HEK293 (cell line): ENCODE measurements around the gene SETD4.

ENCODE experiments used
- CTCF ChIA-PET: fragments of 350-600 bp; formaldehyde crosslinking; extraction: SDS; loops from one replicate; lab custom pipeline; 2021; ENCODE audit warnings: antibody characterized with exemption; lab: Yijun Ruan, JAX
- POLR2A ChIA-PET: fragments of 300-600 bp; formaldehyde crosslinking; extraction: SDS; loops from one replicate; lab custom pipeline; 2020; ENCODE audit warnings: antibody characterized with exemption, inconsistent platforms; lab: Yijun Ruan, JAX
- H3K27ac ChIP-seq: fragments of 200-500 bp; sonication (Bioruptor generic); 2 replicates; pipeline ENCODE4 v1.5.1; 2014; ENCODE audit warnings: low read depth, low read length, control low read depth, inconsistent platforms; ENCODE audit errors: extremely low read depth
- H3K36me3 ChIP-seq, 2 experiments: fragments of 200-500 bp in 1 of 2; sonication (Bioruptor generic) in 1 of 2; 1 replicate in 1 of 2; 2 replicates in 1 of 2; pipeline ENCODE4 v1.5.1; 2014 to 2017; ENCODE audit warnings: inconsistent platforms in 2 of 2, low read length in 2 of 2; ENCODE audit not compliant: control insufficient read depth in 2 of 2, insufficient read depth in 1 of 2
- H3K4me1 ChIP-seq: fragments of 200-500 bp; sonication (Bioruptor generic); 2 replicates; pipeline ENCODE4 v1.5.1; 2014; ENCODE audit warnings: mild to moderate bottlenecking, low read length, inconsistent platforms; ENCODE audit not compliant: control insufficient read depth, insufficient read depth
- H3K4me3 ChIP-seq: 2 replicates; pipeline ENCODE4 v1.5.1; 2011; ENCODE audit warnings: low read depth, mild to moderate bottlenecking, control low read depth, low read length, moderate library complexity
- H3K9me3 ChIP-seq: fragments of 200-500 bp; sonication (Bioruptor generic); 2 replicates; pipeline ENCODE4 v1.5.1; 2014; ENCODE audit warnings: low read depth, low read length, inconsistent platforms; ENCODE audit not compliant: control insufficient read depth, insufficient read depth
- HOXA7 ChIP-seq: sonication (generic); formaldehyde crosslinking; IDR thresholded peaks from 2 replicates; pipeline ENCODE4 v1.8.1; 2022; ENCODE audit warnings: missing genetic modification reagents, borderline replicate concordance
- ZFHX2 ChIP-seq: fragments of 450-650 bp; formaldehyde crosslinking; conservative IDR thresholded peaks from 2 replicates; pipeline ENCODE4 v1.5.1; 2016; ENCODE audit warnings: missing biosample characterization, missing genetic modification characterization
- ZNF211 ChIP-seq: fragments of 450-650 bp; formaldehyde crosslinking; IDR thresholded peaks from 2 replicates; pipeline ENCODE4 v1.5.1; 2016; ENCODE audit warnings: low read depth, missing biosample characterization, missing genetic modification characterization
- ZNF23 ChIP-seq: fragments of 450-650 bp; formaldehyde crosslinking; IDR thresholded peaks from 2 replicates; pipeline ENCODE4 v1.5.1; 2016; ENCODE audit warnings: missing biosample characterization, missing genetic modification characterization, borderline replicate concordance
- ZNF248 ChIP-seq: fragments of 450-650 bp; formaldehyde crosslinking; IDR thresholded peaks from 2 replicates; pipeline ENCODE4 v1.5.1; 2017; ENCODE audit warnings: missing biosample characterization, missing genetic modification characterization
- ZNF311 ChIP-seq: fragments of 450-650 bp; formaldehyde crosslinking; IDR thresholded peaks from 2 replicates; pipeline ENCODE4 v1.5.1; 2017; ENCODE audit warnings: missing biosample characterization, missing genetic modification characterization, borderline replicate concordance
- ZNF335 ChIP-seq: fragments of 450-650 bp; formaldehyde crosslinking; conservative IDR thresholded peaks from 2 replicates; pipeline ENCODE4 v1.5.1; 2016; ENCODE audit warnings: missing biosample characterization, missing genetic modification characterization
- ZNF529 ChIP-seq: fragments of 450-650 bp; formaldehyde crosslinking; IDR thresholded peaks from 2 replicates; pipeline ENCODE4 v1.5.1; 2017; ENCODE audit warnings: missing genetic modification characterization, missing biosample characterization; ENCODE audit not compliant: insufficient replicate concordance
- ZNF548 ChIP-seq: fragments of 450-650 bp; formaldehyde crosslinking; IDR thresholded peaks from 2 replicates; pipeline ENCODE4 v1.5.1; 2016; ENCODE audit warnings: missing biosample characterization, missing genetic modification characterization
- ZNF621 ChIP-seq: fragments of 450-650 bp; formaldehyde crosslinking; IDR thresholded peaks from 2 replicates; pipeline ENCODE4 v1.5.1; 2017; ENCODE audit warnings: missing biosample characterization, missing genetic modification characterization
- ZNF626 ChIP-seq: fragments of 450-650 bp; sonication (Bioruptor Pico); formaldehyde crosslinking; IDR thresholded peaks from 2 replicates; pipeline ENCODE4 v1.5.1; 2018; ENCODE audit warnings: missing biosample characterization, missing genetic modification characterization, inconsistent platforms
- ZNF670 ChIP-seq: fragments of 450-650 bp; formaldehyde crosslinking; IDR thresholded peaks from 2 replicates; pipeline ENCODE4 v1.5.1; 2016; ENCODE audit warnings: missing biosample characterization, missing genetic modification characterization, low read depth
- TF ChIP-seq, protein P1 (sequence below): fragments of 450-650 bp; formaldehyde crosslinking; IDR thresholded peaks from 2 replicates; pipeline ENCODE4 v1.5.1; 2016; ENCODE audit warnings: missing biosample characterization, missing genetic modification characterization
- TF ChIP-seq, protein P2 (sequence below): fragments of 450-650 bp; formaldehyde crosslinking; IDR thresholded peaks from 2 replicates; pipeline ENCODE4 v1.5.1; 2016; ENCODE audit warnings: missing biosample characterization, missing genetic modification characterization
- TF ChIP-seq, protein P3 (sequence below): fragments of 450-650 bp; formaldehyde crosslinking; IDR thresholded peaks from 2 replicates; pipeline ENCODE4 v1.5.1; 2016; ENCODE audit warnings: missing biosample characterization, missing genetic modification characterization
- TF ChIP-seq, protein P4 (sequence below): fragments of 450-650 bp; IDR thresholded peaks from 2 replicates; pipeline ENCODE4 v1.5.1; 2018; ENCODE audit warnings: missing biosample characterization, missing genetic modification characterization

SETD4 gene

DNA sequence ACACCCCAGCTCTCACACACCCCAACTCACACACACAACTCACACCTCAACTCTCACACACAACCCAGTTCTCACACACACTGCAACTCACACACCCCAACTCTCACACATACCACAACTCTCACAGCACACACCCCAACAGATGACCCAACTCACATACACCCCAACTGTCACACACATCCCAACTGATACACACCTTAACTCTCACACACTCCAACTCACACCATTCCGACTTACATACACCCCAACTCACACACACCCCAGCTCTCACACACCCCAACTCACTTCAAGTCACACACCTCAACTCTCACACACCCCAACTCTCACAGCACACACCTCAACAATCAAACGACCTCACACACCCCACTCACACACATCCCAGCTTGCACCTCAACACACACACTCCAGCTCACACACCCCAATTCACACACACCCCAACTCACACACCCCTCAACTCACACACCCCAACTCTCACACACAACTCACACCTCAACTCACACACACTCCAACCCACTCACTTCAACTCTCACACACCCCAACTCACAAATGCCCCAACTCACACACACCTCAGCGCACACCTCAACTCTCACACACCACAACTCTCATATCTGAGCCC, 66.3 kb downstream of the SETD4 start (continued):
- TF ChIP-seq, protein P1, sequence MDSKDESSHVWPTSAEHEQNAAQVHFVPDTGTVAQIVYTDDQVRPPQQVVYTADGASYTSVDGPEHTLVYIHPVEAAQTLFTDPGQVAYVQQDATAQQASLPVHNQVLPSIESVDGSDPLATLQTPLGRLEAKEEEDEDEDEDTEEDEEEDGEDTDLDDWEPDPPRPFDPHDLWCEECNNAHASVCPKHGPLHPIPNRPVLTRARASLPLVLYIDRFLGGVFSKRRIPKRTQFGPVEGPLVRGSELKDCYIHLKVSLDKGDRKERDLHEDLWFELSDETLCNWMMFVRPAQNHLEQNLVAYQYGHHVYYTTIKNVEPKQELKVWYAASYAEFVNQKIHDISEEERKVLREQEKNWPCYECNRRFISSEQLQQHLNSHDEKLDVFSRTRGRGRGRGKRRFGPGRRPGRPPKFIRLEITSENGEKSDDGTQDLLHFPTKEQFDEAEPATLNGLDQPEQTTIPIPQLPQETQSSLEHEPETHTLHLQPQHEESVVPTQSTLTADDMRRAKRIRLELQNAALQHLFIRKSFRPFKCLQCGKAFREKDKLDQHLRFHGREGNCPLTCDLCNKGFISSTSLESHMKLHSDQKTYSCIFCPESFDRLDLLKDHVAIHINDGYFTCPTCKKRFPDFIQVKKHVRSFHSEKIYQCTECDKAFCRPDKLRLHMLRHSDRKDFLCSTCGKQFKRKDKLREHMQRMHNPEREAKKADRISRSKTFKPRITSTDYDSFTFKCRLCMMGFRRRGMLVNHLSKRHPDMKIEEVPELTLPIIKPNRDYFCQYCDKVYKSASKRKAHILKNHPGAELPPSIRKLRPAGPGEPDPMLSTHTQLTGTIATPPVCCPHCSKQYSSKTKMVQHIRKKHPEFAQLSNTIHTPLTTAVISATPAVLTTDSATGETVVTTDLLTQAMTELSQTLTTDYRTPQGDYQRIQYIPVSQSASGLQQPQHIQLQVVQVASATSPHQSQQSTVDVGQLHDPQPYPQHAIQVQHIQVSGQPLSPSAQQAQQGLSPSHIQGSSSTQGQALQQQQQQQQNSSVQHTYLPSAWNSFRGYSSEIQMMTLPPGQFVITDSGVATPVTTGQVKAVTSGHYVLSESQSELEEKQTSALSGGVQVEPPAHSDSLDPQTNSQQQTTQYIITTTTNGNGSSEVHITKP (tag by site-specific recombination) = no peak
- 0 out of 2 replicates have a peak, but pooled peaks have one; percentile 13 for TF ChIP-seq ZNF248 (tag by site-specific recombination)
- TF ChIP-seq, protein P2, sequence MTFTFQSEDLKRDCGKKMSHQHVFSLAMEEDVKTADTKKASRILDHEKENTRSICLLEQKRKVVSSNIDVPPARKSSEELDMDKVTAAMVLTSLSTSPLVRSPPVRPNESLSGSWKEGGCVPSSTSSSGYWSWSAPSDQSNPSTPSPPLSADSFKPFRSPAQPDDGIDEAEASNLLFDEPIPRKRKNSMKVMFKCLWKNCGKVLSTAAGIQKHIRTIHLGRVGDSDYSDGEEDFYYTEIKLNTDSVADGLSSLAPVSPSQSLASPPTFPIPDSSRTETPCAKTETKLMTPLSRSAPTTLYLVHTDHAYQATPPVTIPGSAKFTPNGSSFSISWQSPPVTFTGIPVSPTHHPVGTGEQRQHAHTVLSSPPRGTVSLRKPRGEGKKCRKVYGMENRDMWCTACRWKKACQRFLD (tag by site-specific recombination) = 0 out of 2 replicates have a peak, but pooled peaks have one; percentile 9
- TF ChIP-seq HOXA7 (CRISPR knock-in tag) = no peak
- 0 out of 2 replicates have a peak, but pooled peaks have one; percentile 11 for TF ChIP-seq ZNF670 (tag by site-specific recombination)
- TF ChIP-seq ZNF626 (tag by site-specific recombination) = no peak
- TF ChIP-seq, protein P3, sequence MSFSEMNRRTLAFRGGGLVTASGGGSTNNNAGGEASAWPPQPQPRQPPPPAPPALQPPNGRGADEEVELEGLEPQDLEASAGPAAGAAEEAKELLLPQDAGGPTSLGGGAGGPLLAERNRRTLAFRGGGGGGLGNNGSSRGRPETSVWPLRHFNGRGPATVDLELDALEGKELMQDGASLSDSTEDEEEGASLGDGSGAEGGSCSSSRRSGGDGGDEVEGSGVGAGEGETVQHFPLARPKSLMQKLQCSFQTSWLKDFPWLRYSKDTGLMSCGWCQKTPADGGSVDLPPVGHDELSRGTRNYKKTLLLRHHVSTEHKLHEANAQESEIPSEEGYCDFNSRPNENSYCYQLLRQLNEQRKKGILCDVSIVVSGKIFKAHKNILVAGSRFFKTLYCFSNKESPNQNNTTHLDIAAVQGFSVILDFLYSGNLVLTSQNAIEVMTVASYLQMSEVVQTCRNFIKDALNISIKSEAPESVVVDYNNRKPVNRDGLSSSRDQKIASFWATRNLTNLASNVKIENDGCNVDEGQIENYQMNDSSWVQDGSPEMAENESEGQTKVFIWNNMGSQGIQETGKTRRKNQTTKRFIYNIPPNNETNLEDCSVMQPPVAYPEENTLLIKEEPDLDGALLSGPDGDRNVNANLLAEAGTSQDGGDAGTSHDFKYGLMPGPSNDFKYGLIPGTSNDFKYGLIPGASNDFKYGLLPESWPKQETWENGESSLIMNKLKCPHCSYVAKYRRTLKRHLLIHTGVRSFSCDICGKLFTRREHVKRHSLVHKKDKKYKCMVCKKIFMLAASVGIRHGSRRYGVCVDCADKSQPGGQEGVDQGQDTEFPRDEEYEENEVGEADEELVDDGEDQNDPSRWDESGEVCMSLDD (tag by site-specific recombination) = peak; percentile 93
- TF ChIP-seq ZNF311 (tag by site-specific recombination) = 0 out of 2 replicates have a peak, but pooled peaks have one; percentile 51
- no peak for TF ChIP-seq ZFHX2 (tag by site-specific recombination)
- TF ChIP-seq ZNF529 (tag by site-specific recombination) = no peak
- TF ChIP-seq ZNF23 (tag by site-specific recombination) = 0 out of 2 replicates have a peak, but pooled peaks have one; percentile 29
- TF ChIP-seq ZNF621 (tag by site-specific recombination) = 0 out of 2 replicates have a peak, but pooled peaks have one; percentile 12

DNA sequence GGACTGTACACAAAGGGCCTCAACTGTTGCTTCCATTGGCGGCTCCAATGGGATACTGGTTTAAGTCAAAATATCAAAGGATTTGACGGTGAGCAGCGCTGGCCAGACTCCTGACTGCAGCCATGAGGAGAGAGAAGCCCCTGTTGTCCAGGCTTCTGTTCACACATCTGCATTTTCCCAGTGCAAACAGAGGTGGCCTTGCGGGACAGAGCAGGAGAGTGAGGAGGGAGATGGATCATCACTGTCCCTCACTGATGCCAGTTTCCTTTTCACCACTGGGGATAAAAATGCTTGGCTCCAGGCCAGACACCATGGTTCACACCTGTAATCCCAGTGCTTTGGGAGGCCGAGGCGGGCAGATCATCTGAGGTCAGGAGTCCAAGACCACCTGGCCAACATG, 69.2 kb downstream of the SETD4 start:
- no peaks in the 10 kb centered on the region for H3K4me1 ChIP-seq
- no peak for TF ChIP-seq ZNF548
- no peak for TF ChIP-seq ZNF211 (tag by site-specific recombination)
- TF ChIP-seq, protein P4, sequence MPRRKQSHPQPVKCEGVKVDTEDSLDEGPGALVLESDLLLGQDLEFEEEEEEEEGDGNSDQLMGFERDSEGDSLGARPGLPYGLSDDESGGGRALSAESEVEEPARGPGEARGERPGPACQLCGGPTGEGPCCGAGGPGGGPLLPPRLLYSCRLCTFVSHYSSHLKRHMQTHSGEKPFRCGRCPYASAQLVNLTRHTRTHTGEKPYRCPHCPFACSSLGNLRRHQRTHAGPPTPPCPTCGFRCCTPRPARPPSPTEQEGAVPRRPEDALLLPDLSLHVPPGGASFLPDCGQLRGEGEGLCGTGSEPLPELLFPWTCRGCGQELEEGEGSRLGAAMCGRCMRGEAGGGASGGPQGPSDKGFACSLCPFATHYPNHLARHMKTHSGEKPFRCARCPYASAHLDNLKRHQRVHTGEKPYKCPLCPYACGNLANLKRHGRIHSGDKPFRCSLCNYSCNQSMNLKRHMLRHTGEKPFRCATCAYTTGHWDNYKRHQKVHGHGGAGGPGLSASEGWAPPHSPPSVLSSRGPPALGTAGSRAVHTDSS = no peak
- TF ChIP-seq ZNF335 (tag by site-specific recombination) = no peak
- no peak overlapping the region for H3K4me3 ChIP-seq
- ChIA-PET POLR2A (no interaction called here), CTCF (interaction anchor here (0.6 to 1.1 kb wide), 2 partner anchors 14 to 1268 kb away, joined by 3 read pairs; no protein-coding TSS in a partner anchor)
- no peak overlapping the region for H3K27ac ChIP-seq
- no peaks in the 10 kb centered on the region for H3K9me3 ChIP-seq
- no peaks in the 10 kb centered on the region for H3K36me3 ChIP-seq
